CD4-positive, alpha-beta T cell (primary cell): ENCODE data around the gene LRTM1. TPM values are rescaled to one million over a fixed set of nuclear protein-coding genes. Genes with fewer than 3 reads are reported as not detected.

Source experiments
- ATAC-seq: fragments of 200-7000 bp; cut with Tn5 transposase; one replicate; pipeline ENCODE4 v1.10.0; 2022; ENCODE audit warnings: mild to moderate bottlenecking; ENCODE audit not compliant: poor library complexity
- CTCF ChIA-PET: fragments of 350-600 bp; sonication (Branson Sonifier 250); formaldehyde crosslinking; loops from one replicate; lab custom pipeline; 2021; ENCODE audit warnings: antibody characterized with exemption, inconsistent platforms; lab: Charles Lee
- POLR2A ChIA-PET: fragments of 350-600 bp; sonication (Branson Sonifier 250); formaldehyde crosslinking; loops from one replicate; lab custom pipeline; 2021; ENCODE audit warnings: antibody characterized with exemption, inconsistent platforms; lab: Charles Lee
- DNase-seq, 14 experiments: peaks; one replicate each; pipeline ENCODE4 v3.0.0-alpha.2; 2013 to 2020; ENCODE audit warnings: mixed read lengths in 2 of 14
- H3K27ac ChIP-seq, 2 donors: one replicate each; pipeline versions ENCODE4 v1.5.1 to v1.7.0; 2013; ENCODE audit warnings: low read length in 2 of 2, low read depth in 1 of 2, mild to moderate bottlenecking in 1 of 2
- H3K27me3 ChIP-seq, 2 experiments: 1 replicate in 1 of 2; 2 replicates in 1 of 2; pipeline versions ENCODE4 v1.6.1 to v1.7.0; 2013; ENCODE audit warnings: low read length in 2 of 2, control low read depth in 1 of 2, mild to moderate bottlenecking in 1 of 2, moderate library complexity in 1 of 2; ENCODE audit not compliant: insufficient read depth in 2 of 2, control insufficient read depth in 1 of 2
- H3K36me3 ChIP-seq: one replicate; pipeline ENCODE4 v1.6.1; 2013; ENCODE audit warnings: low read length, control low read depth; ENCODE audit not compliant: insufficient read depth
- H3K4me1 ChIP-seq: one replicate; pipeline ENCODE4 v1.6.1; 2013; ENCODE audit warnings: low read length, control low read depth; ENCODE audit not compliant: insufficient read depth
- H3K4me3 ChIP-seq: one replicate; pipeline ENCODE4 v1.5.1; 2013; ENCODE audit warnings: mild to moderate bottlenecking, low read length, moderate library complexity
- H3K9me3 ChIP-seq, 2 experiments: 1 replicate in 1 of 2; 2 replicates in 1 of 2; pipeline versions ENCODE4 v1.6.1 to v1.7.0; 2013; ENCODE audit warnings: low read length in 2 of 2, mild to moderate bottlenecking in 2 of 2, control low read depth in 1 of 2, moderate library complexity in 1 of 2; ENCODE audit not compliant: control insufficient read depth in 1 of 2, insufficient read depth in 1 of 2
- H3K27ac Mint-ChIP-seq: one replicate; pipeline ENCODE4 v1.8.0; 2020; ENCODE audit warnings: mixed read lengths
- H3K27me3 Mint-ChIP-seq: one replicate; pipeline ENCODE4 v1.8.0; 2021; ENCODE audit warnings: mixed read lengths
- H3K36me3 Mint-ChIP-seq: one replicate; pipeline ENCODE4 v1.8.0; 2021; ENCODE audit warnings: low read depth, mixed read lengths
- H3K4me1 Mint-ChIP-seq: one replicate; pipeline ENCODE4 v1.8.0; 2021; ENCODE audit warnings: low read depth, mixed read lengths
- H3K4me3 Mint-ChIP-seq: one replicate; pipeline ENCODE4 v1.8.0; 2020; ENCODE audit warnings: mild to moderate bottlenecking, mixed read lengths
- H3K9me3 Mint-ChIP-seq: one replicate; pipeline ENCODE4 v1.8.0; 2020; ENCODE audit warnings: mixed read lengths
- intact Hi-C, 2 experiments: fragments of 100-400 bp; cut with DNase I in 1 of 2; cut with micrococcal nuclease in 1 of 2; formaldehyde crosslinking; loops; one replicate each; pipeline versions ENCODE4 v1.15.1 to v1.9.0; 2023 to 2025; cut with DNase I, micrococcal nuclease
- total RNA-seq, 174 experiments: library from RNA in 2 of 174; stranded (reverse) in 2 of 174; gene quantifications; one replicate each; pipeline ENCODE4 v1.2.3 and lab custom pipeline; 2021 to 2026
- TF ChIP-seq, protein P1 (sequence below): fragments of 200-600 bp; IDR thresholded peaks from one replicate; pipeline ENCODE4 v1.8.0; 2022; ENCODE audit warnings: antibody characterized with exemption, mild to moderate bottlenecking

Gene LRTM1
- total RNA-seq, 2 experiments from 2014 or later: not detected

DNA sequence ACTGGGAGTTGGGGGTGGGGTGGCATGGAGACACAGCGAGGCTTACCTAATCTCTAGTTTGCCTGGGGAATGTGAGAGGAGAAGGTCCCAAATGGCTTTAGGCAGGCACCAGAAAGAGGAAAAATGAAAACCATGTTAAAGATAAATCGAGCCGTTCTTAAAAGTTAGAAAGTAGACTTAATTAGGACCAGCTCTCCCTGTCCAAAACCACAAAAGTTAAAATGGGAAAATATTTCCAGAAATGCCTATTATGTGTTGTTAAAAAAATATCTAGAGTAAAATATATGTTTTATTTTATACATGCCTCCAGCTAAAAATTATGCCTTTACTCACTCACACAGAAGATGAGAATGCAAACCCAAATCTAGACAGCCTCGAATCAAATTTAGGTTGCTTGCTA is 50.1 kb downstream of the LRTM1 start:
- H3K4me3 ChIP-seq: no peak overlapping the region

DNA sequence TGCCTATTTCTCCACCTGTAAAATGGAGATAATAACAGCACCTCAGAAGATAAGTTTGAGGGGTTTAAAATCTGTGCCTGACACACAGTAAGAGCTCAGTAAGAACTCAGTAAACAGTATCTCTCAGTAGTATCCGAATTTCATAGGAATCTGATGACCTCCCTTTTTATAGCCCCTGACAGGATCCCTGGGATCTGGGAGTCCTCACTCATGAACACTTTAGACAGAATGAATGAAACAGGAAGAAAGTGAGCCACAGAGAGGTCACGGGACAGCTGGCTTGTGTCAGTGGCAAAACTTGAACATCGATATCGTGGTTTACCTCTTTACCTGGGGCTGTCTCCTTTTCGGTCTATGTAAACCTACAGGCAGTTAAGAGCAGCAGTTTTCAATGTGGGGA is 51.2 kb downstream of the LRTM1 start:
- H3K27ac ChIP-seq: no peak overlapping the region
- DNase-seq (no peak), ATAC-seq (no peak)
- ChIA-PET CTCF (no interaction called here), POLR2A (no interaction called here)
- H3K4me3 ChIP-seq: no peak overlapping the region
- no peaks in the 10 kb centered on the region for H3K36me3 Mint-ChIP-seq
- TF ChIP-seq, protein P1, sequence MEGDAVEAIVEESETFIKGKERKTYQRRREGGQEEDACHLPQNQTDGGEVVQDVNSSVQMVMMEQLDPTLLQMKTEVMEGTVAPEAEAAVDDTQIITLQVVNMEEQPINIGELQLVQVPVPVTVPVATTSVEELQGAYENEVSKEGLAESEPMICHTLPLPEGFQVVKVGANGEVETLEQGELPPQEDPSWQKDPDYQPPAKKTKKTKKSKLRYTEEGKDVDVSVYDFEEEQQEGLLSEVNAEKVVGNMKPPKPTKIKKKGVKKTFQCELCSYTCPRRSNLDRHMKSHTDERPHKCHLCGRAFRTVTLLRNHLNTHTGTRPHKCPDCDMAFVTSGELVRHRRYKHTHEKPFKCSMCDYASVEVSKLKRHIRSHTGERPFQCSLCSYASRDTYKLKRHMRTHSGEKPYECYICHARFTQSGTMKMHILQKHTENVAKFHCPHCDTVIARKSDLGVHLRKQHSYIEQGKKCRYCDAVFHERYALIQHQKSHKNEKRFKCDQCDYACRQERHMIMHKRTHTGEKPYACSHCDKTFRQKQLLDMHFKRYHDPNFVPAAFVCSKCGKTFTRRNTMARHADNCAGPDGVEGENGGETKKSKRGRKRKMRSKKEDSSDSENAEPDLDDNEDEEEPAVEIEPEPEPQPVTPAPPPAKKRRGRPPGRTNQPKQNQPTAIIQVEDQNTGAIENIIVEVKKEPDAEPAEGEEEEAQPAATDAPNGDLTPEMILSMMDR: no peak
- H3K36me3 ChIP-seq: no peaks in the 10 kb centered on the region
- no peak overlapping the region for H3K27ac Mint-ChIP-seq
- H3K27me3 ChIP-seq: no peaks in the 10 kb centered on the region
- no peaks in the 10 kb centered on the region for H3K27me3 Mint-ChIP-seq
- H3K4me1 Mint-ChIP-seq: no peaks in the 10 kb centered on the region
- no peak overlapping the region for H3K4me3 Mint-ChIP-seq
- H3K4me1 ChIP-seq: no peaks in the 10 kb centered on the region
- H3K9me3 Mint-ChIP-seq: no peaks in the 10 kb centered on the region
- intact Hi-C loops: no loop called here
- H3K9me3 ChIP-seq: peaks cover 0 to 3% of the 10 kb centered on the region in 2 experiments

More for the DNA sequence above, 50.1 kb downstream of the LRTM1 start:
- CTCF ChIA-PET: no interaction called here
- Histone ChIP-seq H3K4me1 (no peaks in the 10 kb centered on the region), H3K27ac (no peak overlapping the region), H3K36me3 (no peaks in the 10 kb centered on the region), H3K27me3 (no peaks in the 10 kb centered on the region), H3K9me3 (no peaks in the 10 kb centered on the region)
- ATAC-seq: no peak
- no peak overlapping the region for H3K4me3 Mint-ChIP-seq
- no peaks in the 10 kb centered on the region for H3K27me3 Mint-ChIP-seq
- intact Hi-C loops: no loop called here
- no peaks in the 10 kb centered on the region for H3K4me1 Mint-ChIP-seq
- H3K27ac Mint-ChIP-seq: no peak overlapping the region
- H3K9me3 Mint-ChIP-seq: no peaks in the 10 kb centered on the region
- TF ChIP-seq, protein P1: no peak
- H3K36me3 Mint-ChIP-seq: no peaks in the 10 kb centered on the region
- no peak for DNase-seq
- POLR2A ChIA-PET: no interaction called here

DNA sequence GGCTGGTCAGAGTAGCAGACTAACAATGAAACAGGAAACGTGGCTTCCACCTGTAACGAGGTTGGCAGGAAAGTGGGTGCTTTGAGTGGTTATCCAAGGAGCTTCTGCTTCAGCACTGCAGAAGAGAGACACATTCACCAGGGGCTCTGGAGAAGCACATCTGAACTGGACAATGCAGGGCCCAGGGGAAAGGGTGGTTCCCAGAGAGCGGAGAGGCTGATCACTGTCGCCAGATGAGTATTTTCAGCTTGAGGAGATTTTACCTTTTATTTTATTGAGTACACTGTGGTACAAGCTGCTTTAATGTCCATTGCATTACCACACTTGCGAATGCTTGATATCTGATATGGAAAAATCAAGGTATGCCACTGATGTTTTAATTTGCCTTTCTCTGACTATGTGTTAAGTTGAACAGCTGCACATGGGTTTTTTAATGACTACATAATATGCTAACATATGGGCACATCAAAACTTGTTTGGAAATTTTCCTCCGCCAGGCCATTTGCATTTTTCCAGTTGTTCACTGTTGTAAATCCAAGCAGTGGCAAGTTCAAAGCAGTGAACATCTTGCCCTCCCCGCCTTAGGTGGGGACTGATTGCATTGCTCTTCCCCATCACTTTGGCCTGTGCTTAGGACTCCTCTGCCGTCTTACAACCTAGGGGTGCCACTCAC is 52.1 kb downstream of the LRTM1 start:
- H3K4me1 ChIP-seq: no peaks in the 10 kb centered on the region
- DNase-seq (no peak), ATAC-seq (no peak)
- CTCF ChIA-PET: no interaction called here
- intact Hi-C loops: no loop called here
- H3K27me3 Mint-ChIP-seq: no peaks in the 10 kb centered on the region
- no peaks in the 10 kb centered on the region for H3K27me3 ChIP-seq
- H3K9me3 ChIP-seq: peaks cover 0 to 6% of the 10 kb centered on the region in 2 experiments
- H3K9me3 Mint-ChIP-seq: no peaks in the 10 kb centered on the region
- no peaks in the 10 kb centered on the region for H3K4me1 Mint-ChIP-seq
- no peak overlapping the region for H3K27ac Mint-ChIP-seq
- H3K4me3 ChIP-seq: no peak overlapping the region
- H3K36me3 Mint-ChIP-seq: no peaks in the 10 kb centered on the region
- H3K4me3 Mint-ChIP-seq: no peak overlapping the region
- TF ChIP-seq, protein P1: no peak
- no peak overlapping the region for H3K27ac ChIP-seq
- POLR2A ChIA-PET: no interaction called here
- H3K36me3 ChIP-seq: no peaks in the 10 kb centered on the region
